Liver (tissue), 9 donors: Measurements from ENCODE around the gene CHRNA4. TPM values are rescaled to one million over a fixed set of nuclear protein-coding genes. Genes with fewer than 3 reads are reported as not detected.

ENCODE experiments used
- DNase-seq: peaks from one replicate; pipeline ENCODE4 v3.0.0-alpha.2; 2017; ENCODE audit warnings: low spot score
- H3K27ac ChIP-seq, 2 donors: one replicate each; pipeline ENCODE4 v1.7.0; 2013; ENCODE audit warnings: inconsistent platforms in 2 of 2, low read length in 2 of 2, control low read depth in 1 of 2, low read depth in 1 of 2, mild to moderate bottlenecking in 1 of 2
- H3K27me3 ChIP-seq, 4 donors: one replicate each; pipeline versions ENCODE4 v1.6.1 to v1.7.0; 2013; ENCODE audit warnings: low read length in 3 of 4, inconsistent platforms in 1 of 4, mild to moderate bottlenecking in 1 of 4, moderate library complexity in 1 of 4; ENCODE audit not compliant: control insufficient read depth in 4 of 4, insufficient read depth in 4 of 4
- H3K36me3 ChIP-seq, 4 donors: one replicate each; pipeline versions ENCODE4 v1.6.1 to v1.7.0; 2013; ENCODE audit warnings: low read length in 3 of 4, mild to moderate bottlenecking in 3 of 4, low read depth in 1 of 4, moderate library complexity in 1 of 4; ENCODE audit not compliant: control insufficient read depth in 4 of 4, insufficient read depth in 3 of 4
- H3K4me1 ChIP-seq, 4 donors: one replicate each; pipeline versions ENCODE4 v1.6.1 to v1.7.0; 2013; ENCODE audit warnings: low read length in 3 of 4, mild to moderate bottlenecking in 3 of 4, moderate library complexity in 1 of 4; ENCODE audit not compliant: control insufficient read depth in 4 of 4, insufficient read depth in 4 of 4
- H3K4me3 ChIP-seq, 3 donors: one replicate each; pipeline versions ENCODE4 v1.6.1 to v1.7.0; 2013; ENCODE audit warnings: low read length in 3 of 3, control low read depth in 1 of 3, low read depth in 1 of 3, mild to moderate bottlenecking in 1 of 3
- H3K9ac ChIP-seq, 2 donors: one replicate each; pipeline ENCODE4 v1.7.0; 2013; ENCODE audit warnings: low read length in 2 of 2, mild to moderate bottlenecking in 2 of 2, moderate library complexity in 2 of 2, control low read depth in 1 of 2, low read depth in 1 of 2
- H3K9me3 ChIP-seq, 4 donors: one replicate each; pipeline versions ENCODE4 v1.6.1 to v1.7.0; 2013; ENCODE audit warnings: low read length in 3 of 4; ENCODE audit not compliant: control insufficient read depth in 4 of 4
- ATF3 ChIP-seq: IDR thresholded peaks from 2 replicates; pipeline ENCODE4 v1.6.1; 2016; ENCODE audit warnings: antibody characterized with exemption
- CTCF ChIP-seq: fragments of 150-350 bp; IDR thresholded peaks from 2 replicates; pipeline ENCODE4 v1.5.1; 2017; ENCODE audit warnings: improper control_type of control experiment, low read depth, low read length; ENCODE audit not compliant: missing input control
- EGR1 ChIP-seq, 2 donors: IDR thresholded peaks; 2 replicates each; pipeline ENCODE4 v1.6.1; 2016 to 2018; ENCODE audit warnings: antibody characterized with exemption in 2 of 2, low read depth in 2 of 2
- FOXA1 ChIP-seq: IDR thresholded peaks from 2 replicates; pipeline ENCODE4 v1.6.1; 2016; ENCODE audit warnings: antibody characterized with exemption
- FOXA2 ChIP-seq: IDR thresholded peaks from 2 replicates; pipeline ENCODE4 v1.6.1; 2016; ENCODE audit warnings: antibody characterized with exemption
- GABPA ChIP-seq, 2 donors: IDR thresholded peaks in 1 of 2; conservative IDR thresholded peaks in 1 of 2; 2 replicates each; pipeline ENCODE4 v1.6.1; 2016; ENCODE audit warnings: antibody characterized with exemption in 2 of 2, mild to moderate bottlenecking in 1 of 2, moderate library complexity in 1 of 2
- HNF4A ChIP-seq, 2 donors: conservative IDR thresholded peaks; 2 replicates each; pipeline ENCODE4 v1.6.1; 2016; ENCODE audit warnings: antibody characterized with exemption in 2 of 2, mild to moderate bottlenecking in 2 of 2
- HNF4G ChIP-seq: IDR thresholded peaks from 2 replicates; pipeline ENCODE4 v1.6.1; 2016; ENCODE audit warnings: antibody characterized with exemption
- JUND ChIP-seq, 2 donors: IDR thresholded peaks; 2 replicates each; pipeline ENCODE4 v1.6.1; 2016; ENCODE audit warnings: antibody characterized with exemption in 2 of 2
- MAX ChIP-seq: IDR thresholded peaks from 2 replicates; pipeline ENCODE4 v1.6.1; 2016; ENCODE audit warnings: antibody characterized with exemption
- NR2F2 ChIP-seq: IDR thresholded peaks from 2 replicates; pipeline ENCODE4 v1.6.1; 2016; ENCODE audit warnings: antibody characterized with exemption
- RAD21 ChIP-seq, 2 donors: IDR thresholded peaks; 2 replicates each; pipeline ENCODE4 v1.6.1; 2016; ENCODE audit warnings: antibody characterized with exemption in 2 of 2, mild to moderate bottlenecking in 2 of 2
- REST ChIP-seq: IDR thresholded peaks from 2 replicates; pipeline ENCODE4 v1.6.1; 2016; ENCODE audit warnings: antibody characterized with exemption, mild to moderate bottlenecking
- RXRA ChIP-seq, 2 donors: IDR thresholded peaks; 2 replicates each; pipeline ENCODE4 v1.6.1; 2017 to 2018; ENCODE audit warnings: antibody characterized with exemption in 2 of 2, mild to moderate bottlenecking in 1 of 2
- SP1 ChIP-seq: IDR thresholded peaks from 2 replicates; pipeline ENCODE4 v1.6.1; 2018; ENCODE audit warnings: antibody characterized with exemption, mild to moderate bottlenecking
- TAF1 ChIP-seq: conservative IDR thresholded peaks from 2 replicates; pipeline ENCODE4 v1.6.1; 2016; ENCODE audit warnings: antibody characterized with exemption, mild to moderate bottlenecking
- YY1 ChIP-seq: IDR thresholded peaks from 2 replicates; pipeline ENCODE4 v1.6.1; 2016; ENCODE audit warnings: antibody characterized with exemption, mild to moderate bottlenecking
- ZBTB33 ChIP-seq: IDR thresholded peaks from 2 replicates; pipeline ENCODE4 v1.6.1; 2016; ENCODE audit warnings: antibody characterized with exemption
- WGBS: extraction: QIAGEN DNeasy Blood & Tissue Kit; methylation state at CpG from one replicate; pipeline ENCODE4 v1.1.7; 2013; 5-methylcytosine and 5-hydroxymethylcytosine counted together
- polyA plus RNA-seq, 2 donors: library from polyadenylated mRNA; stranded (reverse) in 1 of 2; unstranded in 1 of 2; fragments of 200-250 nt in 1 of 2; fragments of >200 nt in 1 of 2; fragmentation: Nextera tagmentation in 1 of 2; extraction: Ambion mirVana in 1 of 2; gene quantifications; one replicate each; pipeline versions ENCODE4 v1.2.1 to v1.2.3, GENCODE V29; 2013 to 2015
- total RNA-seq, 2 donors: library from RNA; depleted of rRNA; stranded (reverse); fragments of >200 nt; gene quantifications; one replicate each; pipeline ENCODE4 v1.2.3, GENCODE V29; 2014
- donor health status: healthy.
- donor health status: healthy.
- donor health status: healthy.
- donor health status: healthy.
- donor health status: healthy.

The CHRNA4 gene
- total and polyA plus RNA-seq, 4 donors: 3.2 to 23.3 (median 6.4) TPM; not detected in 1

GRCh38 chr20:63397946-63398450 lies 36.8 kb upstream of the CHRNA4 start:
- H3K36me3 ChIP-seq: no peaks in the 10 kb centered on the region
- H3K27ac ChIP-seq: no peak overlapping the region
- H3K9me3 ChIP-seq: no peaks in the 10 kb centered on the region
- H3K27me3 ChIP-seq: no peaks in the 10 kb centered on the region
- H3K4me3 ChIP-seq: no peak overlapping the region
- H3K4me1 ChIP-seq: no peaks in the 10 kb centered on the region
- DNase-seq: no peak
- H3K9ac ChIP-seq: no peak overlapping the region
- TF ChIP-seq TAF1 (no peak), GABPA (IDR thresholded peaks at IDR 0.05 in 1 of 2, conservative IDR thresholded peaks at IDR 0.05 in 1 of 2) (no peak), NR2F2 (no peak), FOXA1 (no peak), YY1 (no peak), MAX (no peak), REST (no peak), HNF4G (no peak), RAD21 (IDR thresholded peaks at IDR 0.05) (no peak), ATF3 (no peak), FOXA2 (no peak), SP1 (no peak), EGR1 (IDR thresholded peaks at IDR 0.05; ENCODE audit: low read depth in 2 of 2) (no peak), HNF4A (conservative IDR thresholded peaks at IDR 0.05) (no peak), ZBTB33 (no peak), RXRA (IDR thresholded peaks at IDR 0.05) (no peak), JUND (IDR thresholded peaks at IDR 0.05) (no peak), CTCF (no peak)
- WGBS: 77% methylated on average over 25 of the region's 25 CpGs
